SK-N-MC (cell line): ENCODE data around the gene KCNH5.

Experiments used
- DNase-seq: peaks from one replicate; pipeline ENCODE4 v3.0.0-alpha.2; 2011; ENCODE audit warnings: low read depth, low spot score
- H3K27ac ChIP-seq: fragments of 200-600 bp; sonication (generic); 2 replicates; pipeline ENCODE4 v1.5.1; 2016; ENCODE audit warnings: mixed run types
- H3K36me3 ChIP-seq: fragments of 200-600 bp; sonication (generic); 2 replicates; pipeline ENCODE4 v1.6.1; 2017; ENCODE audit warnings: antibody characterized with exemption, low read length, mixed read lengths; ENCODE audit not compliant: insufficient read depth
- H3K4me3 ChIP-seq: fragments of 200-600 bp; sonication (generic); 2 replicates; pipeline ENCODE4 v1.5.1; 2016
- H3K9ac ChIP-seq: fragments of 200-600 bp; sonication (generic); 2 replicates; pipeline ENCODE4 v1.8.0; 2017; ENCODE audit warnings: mixed run types, mixed read lengths; ENCODE audit not compliant: insufficient read length
- H3K9me3 ChIP-seq: fragments of 200-600 bp; sonication (generic); 2 replicates; pipeline ENCODE4 v1.6.1; 2017; ENCODE audit warnings: low read depth, mild to moderate bottlenecking, antibody characterized with exemption, low read length, moderate library complexity, mixed read lengths
- EZH2 ChIP-seq: fragments of 200-600 bp; sonication (generic); IDR thresholded peaks from one replicate; pipeline ENCODE4 v1.6.1; 2017; ENCODE audit warnings: antibody characterized with exemption
- FOXP2 ChIP-seq: optimal IDR thresholded peaks from 2 replicates; pipeline ENCODE3; 2011; ENCODE audit warnings: mild to moderate bottlenecking, moderate library complexity; ENCODE audit not compliant: insufficient read depth; ENCODE audit errors: extremely low read length, control extremely low read depth
- POLR2AphosphoS5 ChIP-seq: IDR thresholded peaks from 2 replicates; pipeline ENCODE4 v1.6.1; 2012; ENCODE audit warnings: mild to moderate bottlenecking, low read depth, low read length, borderline replicate concordance

The KCNH5 gene

GRCh38 chr14:62736048-62737043 is 308.9 kb downstream of the KCNH5 start:
- TF ChIP-seq POLR2AphosphoS5 (no peak), FOXP2 (no peak), EZH2 (no peak)
- H3K9ac ChIP-seq = no peak overlapping the region
- no peak overlapping the region for H3K27ac ChIP-seq
- DNase-seq = no peak
- H3K36me3 ChIP-seq = no peaks in the 10 kb centered on the region
- H3K4me3 ChIP-seq = no peak overlapping the region
- H3K9me3 ChIP-seq = no peaks in the 10 kb centered on the region

- Histone ChIP-seq H3K27ac (no peak overlapping the region), H3K9ac (no peak overlapping the region), H3K4me3 (no peak overlapping the region), H3K9me3 (no peaks in the 10 kb centered on the region), H3K36me3 (no peaks in the 10 kb centered on the region)
- no peak for TF ChIP-seq EZH2
- no peak for TF ChIP-seq POLR2AphosphoS5
- TF ChIP-seq FOXP2 = no peak
- no peak for DNase-seq
Measured at GRCh38 chr14:62734831-62735230, 310.4 kb downstream of the KCNH5 start.

GRCh38 chr14:62722406-62722805 is 322.9 kb downstream of the KCNH5 start:
- Histone ChIP-seq H3K4me3 (no peak overlapping the region), H3K9ac (no peak overlapping the region), H3K27ac (no peak overlapping the region), H3K9me3 (no peaks in the 10 kb centered on the region), H3K36me3 (no peaks in the 10 kb centered on the region)
- TF ChIP-seq EZH2 (no peak), POLR2AphosphoS5 (no peak), FOXP2 (no peak)
- no peak for DNase-seq

- H3K9ac ChIP-seq = no peak overlapping the region
- no peak overlapping the region for H3K4me3 ChIP-seq
- H3K27ac ChIP-seq = no peak overlapping the region
- DNase-seq = no peak
- no peaks in the 10 kb centered on the region for H3K9me3 ChIP-seq
- H3K36me3 ChIP-seq = no peaks in the 10 kb centered on the region
- TF ChIP-seq EZH2 = no peak
- no peak for TF ChIP-seq POLR2AphosphoS5
- no peak for TF ChIP-seq FOXP2
Measured at GRCh38 chr14:62718629-62719028, 326.6 kb downstream of the KCNH5 start.

- DNase-seq = no peak
- Histone ChIP-seq H3K27ac (no peak overlapping the region), H3K9me3 (no peaks in the 10 kb centered on the region), H3K9ac (no peak overlapping the region), H3K4me3 (no peak overlapping the region), H3K36me3 (no peaks in the 10 kb centered on the region)
- TF ChIP-seq FOXP2 (no peak), POLR2AphosphoS5 (no peak), EZH2 (no peak)
Measured at GRCh38 chr14:62711351-62712023, 333.8 kb downstream of the KCNH5 start.

GRCh38 chr14:62710811-62711210 is 334.4 kb downstream of the KCNH5 start:
- H3K9me3 ChIP-seq = no peaks in the 10 kb centered on the region
- H3K4me3 ChIP-seq = no peak overlapping the region
- no peak for DNase-seq
- no peaks in the 10 kb centered on the region for H3K36me3 ChIP-seq
- H3K9ac ChIP-seq = no peak overlapping the region
- H3K27ac ChIP-seq = no peak overlapping the region
- TF ChIP-seq POLR2AphosphoS5 = no peak
- TF ChIP-seq FOXP2 = no peak
- no peak for TF ChIP-seq EZH2

- no peak for DNase-seq
- H3K4me3 ChIP-seq = no peak overlapping the region
- H3K9ac ChIP-seq = no peak overlapping the region
- no peaks in the 10 kb centered on the region for H3K9me3 ChIP-seq
- TF ChIP-seq EZH2 (no peak), FOXP2 (no peak), POLR2AphosphoS5 (no peak)
- H3K27ac ChIP-seq = no peak overlapping the region
- no peaks in the 10 kb centered on the region for H3K36me3 ChIP-seq
Measured at GRCh38 chr14:62709773-62710172, 335.5 kb downstream of the KCNH5 start.

GRCh38 chr14:62706217-62706616 is 339.0 kb downstream of the KCNH5 start:
- no peak for DNase-seq
- no peak for TF ChIP-seq POLR2AphosphoS5
- no peak for TF ChIP-seq EZH2
- TF ChIP-seq FOXP2 = no peak
- Histone ChIP-seq H3K9ac (no peak overlapping the region), H3K27ac (no peak overlapping the region), H3K36me3 (no peaks in the 10 kb centered on the region), H3K9me3 (no peaks in the 10 kb centered on the region), H3K4me3 (no peak overlapping the region)

- Histone ChIP-seq H3K27ac (no peak overlapping the region), H3K9ac (no peak overlapping the region), H3K36me3 (no peaks in the 10 kb centered on the region), H3K9me3 (no peaks in the 10 kb centered on the region), H3K4me3 (no peak overlapping the region)
- TF ChIP-seq POLR2AphosphoS5 (no peak), FOXP2 (no peak), EZH2 (no peak)
- DNase-seq = no peak
Measured at GRCh38 chr14:62697461-62697860, 347.8 kb downstream of the KCNH5 start.
